Right cardiac atrium (tissue), 5 donors: ENCODE data around the gene GPR176. TPM values are rescaled to one million over a fixed set of nuclear protein-coding genes. Genes with fewer than 3 reads are reported as not detected.

ENCODE experiments used
- ATAC-seq, 2 donors: fragments of 200-7000 bp; cut with Tn5 transposase; one replicate each; pipeline versions ENCODE4 v1.8.0 to v1.9.1; 2020; ENCODE audit warnings: moderate library complexity in 2 of 2, mild to moderate bottlenecking in 1 of 2
- DNase-seq, 3 donors: peaks; one replicate each; pipeline ENCODE4 v3.0.0-alpha.2; 2020
- H3K27ac ChIP-seq: one replicate; pipeline ENCODE4 v1.5.1; 2013; ENCODE audit warnings: mild to moderate bottlenecking, low read length, control low read depth, moderate library complexity
- H3K27me3 ChIP-seq: one replicate; pipeline ENCODE4 v1.6.1; 2013; ENCODE audit not compliant: control insufficient read depth, insufficient read depth
- H3K4me1 ChIP-seq: one replicate; pipeline ENCODE4 v1.6.1; 2013; ENCODE audit warnings: low read length; ENCODE audit not compliant: control insufficient read depth, insufficient read depth
- H3K4me3 ChIP-seq: one replicate; pipeline ENCODE4 v1.5.1; 2013; ENCODE audit warnings: low read length, control low read depth
- H3K9me3 ChIP-seq: one replicate; pipeline ENCODE4 v1.6.1; 2013; ENCODE audit warnings: low read length; ENCODE audit not compliant: control insufficient read depth
- WGBS: extraction: QIAGEN DNeasy Blood & Tissue Kit; methylation state at CpG from one replicate; pipeline ENCODE4 v1.1.7; 2013; 5-methylcytosine and 5-hydroxymethylcytosine counted together
- intact Hi-C, 4 donors: fragments of 100-400 bp; cut with DNase I; formaldehyde crosslinking; loops; one replicate each; pipeline versions ENCODE4 v1.11.0 to v1.14.0; 2022 to 2023
- long read RNA-seq, 4 donors: library from polyadenylated mRNA; unstranded; transcript quantifications; one replicate each; pipeline ENCODE4 v2.0.0, GENCODE V29; 2020 to 2021
- polyA plus RNA-seq: library from polyadenylated mRNA; stranded (reverse); fragments of 200-250 nt; gene quantifications from one replicate; pipeline ENCODE4 v1.2.3, GENCODE V29; 2013
- total RNA-seq, 4 donors: library from RNA; stranded (reverse); fragmentation: NEBNext Ultra II Directional; extraction: Animal tissue kit (Norgen Biotek cat#: 25700); gene quantifications; one replicate each; pipeline ENCODE4 v1.2.1, GENCODE V29; 2021
- donor health status: healthy with polysubstance abuse.
- donor health status: DM: no; HTN: yes; CAD: no.
- donor health status: DM: no; HTN: no; CAD: no.
- donor health status: DM: no; HTN: yes; CAD: no; lungs with severe emphysema.
- donor health status: DM: yes; HTN: yes; CAD: no.

GPR176 gene, protein sequence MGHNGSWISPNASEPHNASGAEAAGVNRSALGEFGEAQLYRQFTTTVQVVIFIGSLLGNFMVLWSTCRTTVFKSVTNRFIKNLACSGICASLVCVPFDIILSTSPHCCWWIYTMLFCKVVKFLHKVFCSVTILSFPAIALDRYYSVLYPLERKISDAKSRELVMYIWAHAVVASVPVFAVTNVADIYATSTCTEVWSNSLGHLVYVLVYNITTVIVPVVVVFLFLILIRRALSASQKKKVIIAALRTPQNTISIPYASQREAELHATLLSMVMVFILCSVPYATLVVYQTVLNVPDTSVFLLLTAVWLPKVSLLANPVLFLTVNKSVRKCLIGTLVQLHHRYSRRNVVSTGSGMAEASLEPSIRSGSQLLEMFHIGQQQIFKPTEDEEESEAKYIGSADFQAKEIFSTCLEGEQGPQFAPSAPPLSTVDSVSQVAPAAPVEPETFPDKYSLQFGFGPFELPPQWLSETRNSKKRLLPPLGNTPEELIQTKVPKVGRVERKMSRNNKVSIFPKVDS
- total RNA-seq: 1 to 10 TPM; 1.4 to 3.9 (median 1.8) TPM
- polyA plus RNA-seq: 1.8 TPM
- long read RNA-seq, donor 1, partial matches to known transcripts: 1 of 8 reads
- long read RNA-seq, donor 1, other reads (novel, unspliced or antisense): 3 of 8 reads
- long read RNA-seq, donor 2: 0 reads
- long read RNA-seq, donor 3, transcript GPR176-205 (3 exons, 2,816 nt): major isoform, 23 of 40 reads
- long read RNA-seq, donor 3, partial matches to known transcripts: 1 of 40 reads
- long read RNA-seq, donor 3, other reads (novel, unspliced or antisense): 16 of 40 reads
- long read RNA-seq, donor 4, partial matches to known transcripts: 0 of 6 reads
- long read RNA-seq, donor 4, other reads (novel, unspliced or antisense): 3 of 6 reads

GRCh38 chr15:39919748-39920509 is at the start of gene GPR176:
Gene GPR176, minus strand, starts transcription at chr15:39920266. Its CDS starts 240 bp downstream, at chr15:39920026.
- intact Hi-C loops: no loop called here
- Histone ChIP-seq H3K9me3 (no peaks in the 10 kb centered on the region), H3K27me3 (no peaks in the 10 kb centered on the region), H3K4me1 (no peaks in the 10 kb centered on the region), H3K27ac (peak within 1 kb of the TSS; percentile 14), H3K4me3 (peak within 1 kb of the TSS; percentile 62)
- DNase-seq (peak; percentile 39 to 75 (median 73)), ATAC-seq (peak; percentile 71 to 83)
- under 1% methylated on average over 82 of the region's 84 CpGs for WGBS

- Histone ChIP-seq H3K4me3 (no peak overlapping the region), H3K4me1 (no peaks in the 10 kb centered on the region), H3K27ac (no peak overlapping the region), H3K27me3 (no peaks in the 10 kb centered on the region), H3K9me3 (no peaks in the 10 kb centered on the region)
- ATAC-seq (no peak), DNase-seq (no peak)
- 100% methylated on average over 2 of the region's 2 CpGs for WGBS
- intact Hi-C loops: loop anchor here in 1 of 4 donors (5.0 kb wide), 1 partner anchor 48 kb away; no protein-coding TSS in a partner anchor
Observed at GRCh38 chr15:39969002-39969394, 48.9 kb upstream of the GPR176 start.

DNA sequence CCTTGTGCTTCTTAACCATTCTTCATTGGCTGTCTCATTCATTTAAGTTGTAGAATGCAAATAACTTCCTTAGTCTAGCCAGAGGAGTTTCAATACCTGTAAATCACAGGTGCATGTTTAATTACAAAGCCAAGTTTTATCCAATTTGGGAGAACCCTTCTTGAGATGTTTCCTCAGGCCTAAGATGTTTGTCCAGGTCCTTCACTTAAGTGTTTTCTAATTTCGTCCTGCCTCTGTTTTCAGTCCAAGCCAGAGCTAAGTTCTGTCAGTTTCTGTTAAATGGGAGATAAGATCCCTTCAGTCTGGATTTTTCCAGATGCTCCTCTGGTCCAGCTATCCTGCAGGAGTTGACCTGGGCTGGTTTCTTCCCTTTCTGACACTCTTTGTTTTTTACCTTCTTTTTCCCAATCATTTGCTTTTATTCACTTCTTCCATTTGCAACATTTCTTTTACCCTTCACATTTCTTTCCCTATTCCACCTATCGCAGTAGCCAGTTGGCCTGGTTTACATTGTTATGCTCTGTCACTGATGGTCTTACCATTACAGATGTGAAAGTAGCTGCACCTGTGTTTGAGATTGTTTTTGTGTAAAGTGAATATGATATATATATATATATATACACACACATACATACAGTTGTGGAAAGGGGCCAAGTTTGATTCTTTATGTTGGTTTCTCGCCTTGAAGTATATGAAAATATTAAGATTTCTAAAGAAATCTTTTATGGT is 48.4 kb upstream of the GPR176 start:
- no peak for ATAC-seq
- WGBS: 95% methylated on average over 3 of the region's 3 CpGs

DNA sequence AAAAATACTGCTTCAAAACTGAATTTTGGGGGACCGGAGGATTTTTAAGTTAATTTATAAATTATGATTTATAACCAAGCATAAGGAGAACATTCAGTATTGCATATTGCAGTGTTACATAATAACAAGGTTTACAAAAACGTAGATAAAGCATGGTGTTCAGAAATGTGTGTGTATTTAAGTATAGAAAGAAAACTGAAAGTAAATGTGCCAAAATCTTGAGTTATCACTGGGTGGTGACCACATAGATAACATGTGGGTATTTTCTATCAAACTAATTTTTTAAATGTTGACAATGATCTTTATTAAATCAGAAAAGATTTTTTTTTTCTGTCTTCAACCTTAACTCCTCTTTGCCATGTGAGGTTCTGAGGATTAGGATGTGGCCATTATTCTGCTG is 46.5 kb upstream of the GPR176 start:
- DNase-seq: no peak
- H3K27me3 ChIP-seq: no peaks in the 10 kb centered on the region
- 74% methylated on average over 2 of the region's 2 CpGs for WGBS
- H3K9me3 ChIP-seq: no peaks in the 10 kb centered on the region
- no peak overlapping the region for H3K4me3 ChIP-seq
- intact Hi-C loops: loop anchor here in 1 of 4 donors (5.0 kb wide), 1 partner anchor 51 kb away; no protein-coding TSS in a partner anchor
- no peak for ATAC-seq
- no peaks in the 10 kb centered on the region for H3K4me1 ChIP-seq
- no peak overlapping the region for H3K27ac ChIP-seq

More for the DNA sequence above, 48.4 kb upstream of the GPR176 start:
- Histone ChIP-seq H3K4me3 (no peak overlapping the region), H3K4me1 (no peaks in the 10 kb centered on the region), H3K9me3 (no peaks in the 10 kb centered on the region), H3K27me3 (no peaks in the 10 kb centered on the region), H3K27ac (no peak overlapping the region)
- intact Hi-C loops: loop anchor here in 1 of 4 donors (5.0 kb wide), 1 partner anchor 49 kb away; no protein-coding TSS in a partner anchor
- DNase-seq: no peak

DNA sequence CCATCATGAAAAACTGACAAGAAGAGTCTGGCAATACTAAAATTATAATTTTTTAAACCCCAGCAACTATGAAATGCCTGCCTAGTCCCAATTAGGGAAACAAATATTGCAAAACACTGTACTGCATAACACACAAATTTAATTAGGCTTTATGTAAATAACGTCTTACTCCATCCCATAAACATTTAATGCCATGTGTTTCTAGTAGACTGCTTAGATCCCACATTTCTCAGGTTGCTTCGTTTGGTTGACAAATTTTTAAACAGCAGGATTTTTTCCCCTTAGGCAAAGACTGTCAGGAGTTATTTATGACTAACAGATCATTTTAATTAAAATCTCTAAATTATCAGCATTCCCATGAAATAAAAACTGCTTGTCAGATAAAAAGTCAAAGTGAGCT is 43.7 kb upstream of the GPR176 start:
- ATAC-seq (no peak), DNase-seq (no peak)
- Histone ChIP-seq H3K4me3 (no peak overlapping the region), H3K9me3 (no peaks in the 10 kb centered on the region), H3K27ac (no peak overlapping the region), H3K27me3 (no peaks in the 10 kb centered on the region), H3K4me1 (no peaks in the 10 kb centered on the region)
- WGBS: 88% methylated on average over 2 of the region's 2 CpGs
- intact Hi-C loops: no loop called here

- no peak for ATAC-seq
Observed at GRCh38 chr15:39961051-39961450, 41.0 kb upstream of the GPR176 start.

DNA sequence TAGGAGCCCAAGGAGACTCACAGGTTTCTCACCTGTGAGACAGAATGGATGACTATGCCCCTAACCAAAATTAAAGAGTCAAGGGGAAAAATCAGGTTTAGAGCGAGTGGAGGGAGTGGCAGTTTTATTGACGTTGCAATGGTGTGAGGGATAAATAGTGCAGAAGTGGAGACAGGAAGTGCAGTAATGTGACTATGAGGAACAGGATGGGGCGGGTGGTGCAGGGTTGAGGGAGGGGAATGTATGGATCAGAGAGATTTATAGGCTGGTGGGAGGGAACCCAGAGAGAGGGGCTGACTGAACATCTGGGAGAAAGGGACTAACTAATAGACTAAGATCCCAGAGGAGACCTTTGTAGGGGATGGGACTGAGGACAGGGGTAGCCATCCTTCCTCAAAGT is 40.3 kb upstream of the GPR176 start:
- H3K4me3 ChIP-seq: no peak overlapping the region
- H3K27me3 ChIP-seq: no peaks in the 10 kb centered on the region
- intact Hi-C loops: no loop called here
- WGBS: 83% methylated on average over 3 of the region's 3 CpGs
- peak in 1 of 3 donors; percentile 41 for DNase-seq
- H3K9me3 ChIP-seq: no peaks in the 10 kb centered on the region
- H3K27ac ChIP-seq: no peak overlapping the region
- H3K4me1 ChIP-seq: no peaks in the 10 kb centered on the region
- ATAC-seq: peak; percentile 26 to 54

More at GRCh38 chr15:39961051-39961450, 41.0 kb upstream of the GPR176 start:
- 93% methylated on average over 1 of the region's 1 CpG for WGBS
- H3K4me3 ChIP-seq: no peak overlapping the region
- intact Hi-C loops: no loop called here
- no peak overlapping the region for H3K27ac ChIP-seq
- no peaks in the 10 kb centered on the region for H3K4me1 ChIP-seq
- no peaks in the 10 kb centered on the region for H3K9me3 ChIP-seq
- H3K27me3 ChIP-seq: no peaks in the 10 kb centered on the region
- no peak for DNase-seq

DNA sequence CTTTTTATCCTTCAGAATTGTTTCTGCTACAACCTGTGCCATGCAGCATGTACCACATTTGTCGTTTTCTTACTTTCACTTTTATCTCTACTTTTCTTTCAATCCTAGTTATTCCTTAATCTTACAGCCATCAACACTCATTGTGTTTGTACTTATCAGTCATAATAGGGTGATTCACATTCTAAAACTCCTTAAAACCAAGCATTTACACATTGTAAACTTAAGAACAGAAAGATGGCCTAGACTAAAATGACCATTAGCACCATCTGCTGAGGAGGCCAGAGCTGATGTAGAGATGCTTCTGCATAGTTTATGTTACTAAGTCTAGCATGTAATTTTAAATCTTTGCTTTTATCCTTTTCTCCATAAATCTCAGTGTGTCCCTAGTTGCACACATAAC is 39.3 kb upstream of the GPR176 start:
- Histone ChIP-seq H3K9me3 (no peaks in the 10 kb centered on the region), H3K27ac (no peak overlapping the region), H3K4me1 (no peaks in the 10 kb centered on the region), H3K27me3 (no peaks in the 10 kb centered on the region), H3K4me3 (no peak overlapping the region)
- intact Hi-C loops: no loop called here
- 76% methylated on average over 1 of the region's 1 CpG for whole genome bisulfite sequencing
- no peak for ATAC-seq
- no peak for DNase-seq

- Histone ChIP-seq H3K27ac (no peak overlapping the region), H3K27me3 (no peaks in the 10 kb centered on the region), H3K4me3 (no peak overlapping the region), H3K9me3 (no peaks in the 10 kb centered on the region), H3K4me1 (no peaks in the 10 kb centered on the region)
- intact Hi-C loops: no loop called here
- no peak for ATAC-seq
- DNase-seq: no peak
- WGBS: 66% methylated on average over 1 of the region's 1 CpG
Observed at GRCh38 chr15:39957481-39957880, 37.4 kb upstream of the GPR176 start.

GRCh38 chr15:39953521-39953920 is 33.5 kb upstream of the GPR176 start:
- intact Hi-C loops: no loop called here
- no peaks in the 10 kb centered on the region for H3K27me3 ChIP-seq
- no peaks in the 10 kb centered on the region for H3K9me3 ChIP-seq
- no peak for ATAC-seq
- H3K27ac ChIP-seq: no peak overlapping the region
- no peak overlapping the region for H3K4me3 ChIP-seq
- no peaks in the 10 kb centered on the region for H3K4me1 ChIP-seq
- WGBS: 83% methylated on average over 4 of the region's 4 CpGs
- DNase-seq: no peak
